ENCODE measurements around the gene UBE2I.
"Not testable (repeated sequence)": the region's sequence is repeated elsewhere in the genome, so short reads cannot be mapped to it uniquely, and the experiment has no call there.

UBE2I gene

DNA sequence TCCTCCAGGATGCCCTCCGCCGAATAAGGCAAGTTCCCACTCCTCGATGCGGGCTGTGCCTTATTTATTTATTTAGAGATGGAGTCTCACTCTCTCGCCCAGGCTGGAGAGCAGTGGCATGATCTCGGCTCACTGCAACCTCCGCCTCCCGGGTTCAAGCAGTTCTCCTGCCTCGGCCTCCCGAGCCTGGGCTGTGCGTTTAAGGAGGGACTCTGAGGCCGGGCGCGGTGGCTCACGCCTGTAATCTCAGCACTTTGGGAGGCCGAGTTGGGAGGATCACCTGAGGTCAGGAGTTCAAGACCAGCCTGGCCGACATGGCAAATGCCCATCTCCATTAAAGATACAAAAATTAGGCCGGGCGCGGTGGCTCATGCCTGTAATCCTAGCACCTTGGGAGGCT, 18.7 kb downstream of the UBE2I start:
- WGBS, 2 experiments, result 94% methylated on average over 20 of the region's 20 CpGs
- H3K9me3 ChIP-seq (ENCODE audit: control insufficient read depth, low read length); H3K4me3 ChIP-seq (ENCODE audit: insufficient read depth, low read depth, low read length); H3K4me1 ChIP-seq (ENCODE audit: control insufficient read depth, insufficient read depth, low read length); H3K36me3 ChIP-seq (ENCODE audit: control insufficient read depth, insufficient read depth, low read length); H3K27ac ChIP-seq (ENCODE audit: insufficient read depth, low read depth, low read length, poor library complexity, severe bottlenecking): not testable (repeated sequence)
- H3K27me3 ChIP-seq (ENCODE audit: control insufficient read depth, insufficient read depth, low read length, poor library complexity, severe bottlenecking), result peaks cover 29% of the 10 kb centered on the region

DNA sequence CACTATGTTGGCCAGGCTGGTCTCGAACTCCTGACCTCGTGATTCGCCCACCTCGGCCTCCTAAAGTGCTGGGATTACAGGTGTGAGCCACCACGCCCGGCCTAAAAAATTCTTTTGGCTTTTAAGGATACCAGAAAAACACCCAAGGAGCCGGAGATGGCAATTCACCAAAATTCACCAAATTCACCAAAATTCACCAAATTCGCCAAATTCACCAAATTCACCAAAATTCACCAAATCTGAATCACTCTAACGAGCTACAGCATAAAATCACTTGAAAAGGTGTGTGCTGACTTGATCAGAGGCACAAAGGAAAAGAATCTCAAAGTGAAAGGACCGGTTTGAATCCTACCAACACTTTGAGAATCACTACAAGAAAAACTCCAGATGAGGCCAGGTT, 19.5 kb downstream of the UBE2I start:
- H3K9me3 ChIP-seq (ENCODE audit: control insufficient read depth, low read length); H3K4me1 ChIP-seq (ENCODE audit: control insufficient read depth, insufficient read depth, low read length); H3K27ac ChIP-seq (ENCODE audit: insufficient read depth, low read depth, low read length, poor library complexity, severe bottlenecking); H3K36me3 ChIP-seq (ENCODE audit: control insufficient read depth, insufficient read depth, low read length); H3K4me3 ChIP-seq (ENCODE audit: insufficient read depth, low read depth, low read length): not testable (repeated sequence)
- 91 to 93% methylated on average over 10 of the region's 10 CpGs for WGBS, 2 experiments
- peaks cover 37% of the 10 kb centered on the region for H3K27me3 ChIP-seq (ENCODE audit: control insufficient read depth, insufficient read depth, low read length, poor library complexity, severe bottlenecking)

DNA sequence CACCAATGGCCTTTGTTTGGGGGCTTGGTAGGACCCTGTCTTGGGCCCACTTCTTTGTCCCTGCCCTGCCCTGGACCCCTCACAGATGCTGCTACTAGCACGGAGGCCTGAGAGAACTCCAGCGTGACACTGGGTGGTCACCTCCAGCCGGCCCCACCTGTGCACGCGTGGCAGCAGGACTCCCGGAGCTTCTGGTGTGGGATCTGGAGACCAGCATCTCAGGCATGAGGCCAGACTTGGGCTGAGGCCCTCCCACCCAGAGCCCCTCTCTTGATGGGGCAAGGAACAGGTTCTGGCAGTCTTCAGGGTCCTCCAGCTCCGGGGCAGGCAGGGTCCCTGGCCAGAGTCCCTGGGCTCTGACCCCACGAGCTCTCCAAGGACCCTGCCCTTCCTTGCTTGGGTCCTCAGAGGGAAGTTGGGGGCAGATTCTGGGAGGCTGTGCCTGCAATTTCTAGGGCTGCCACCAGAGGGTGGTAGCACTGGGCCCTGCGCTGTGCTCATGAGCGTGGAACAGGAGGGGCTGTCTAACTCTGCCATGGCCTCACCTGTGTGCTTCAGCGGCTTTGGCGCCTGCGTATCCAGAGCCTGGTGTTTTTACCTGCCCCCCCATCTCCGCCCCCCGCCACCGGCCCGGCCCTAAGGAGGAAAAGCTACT, 21.0 kb downstream of the UBE2I start:
- Histone ChIP-seq H3K9me3 (ENCODE audit: control insufficient read depth, low read length) (no peaks in the 10 kb centered on the region), H3K27me3 (ENCODE audit: control insufficient read depth, insufficient read depth, low read length, poor library complexity, severe bottlenecking) (peaks cover 52% of the 10 kb centered on the region), H3K4me1 (ENCODE audit: control insufficient read depth, insufficient read depth, low read length) (peaks cover 21% of the 10 kb centered on the region), H3K4me3 (ENCODE audit: insufficient read depth, low read depth, low read length) (no peak overlapping the region), H3K36me3 (ENCODE audit: control insufficient read depth, insufficient read depth, low read length) (no peaks in the 10 kb centered on the region), H3K27ac (ENCODE audit: insufficient read depth, low read depth, low read length, poor library complexity, severe bottlenecking) (no peak overlapping the region)
- 83 to 84% methylated on average over 17 of the region's 17 CpGs for WGBS, 2 experiments

DNA sequence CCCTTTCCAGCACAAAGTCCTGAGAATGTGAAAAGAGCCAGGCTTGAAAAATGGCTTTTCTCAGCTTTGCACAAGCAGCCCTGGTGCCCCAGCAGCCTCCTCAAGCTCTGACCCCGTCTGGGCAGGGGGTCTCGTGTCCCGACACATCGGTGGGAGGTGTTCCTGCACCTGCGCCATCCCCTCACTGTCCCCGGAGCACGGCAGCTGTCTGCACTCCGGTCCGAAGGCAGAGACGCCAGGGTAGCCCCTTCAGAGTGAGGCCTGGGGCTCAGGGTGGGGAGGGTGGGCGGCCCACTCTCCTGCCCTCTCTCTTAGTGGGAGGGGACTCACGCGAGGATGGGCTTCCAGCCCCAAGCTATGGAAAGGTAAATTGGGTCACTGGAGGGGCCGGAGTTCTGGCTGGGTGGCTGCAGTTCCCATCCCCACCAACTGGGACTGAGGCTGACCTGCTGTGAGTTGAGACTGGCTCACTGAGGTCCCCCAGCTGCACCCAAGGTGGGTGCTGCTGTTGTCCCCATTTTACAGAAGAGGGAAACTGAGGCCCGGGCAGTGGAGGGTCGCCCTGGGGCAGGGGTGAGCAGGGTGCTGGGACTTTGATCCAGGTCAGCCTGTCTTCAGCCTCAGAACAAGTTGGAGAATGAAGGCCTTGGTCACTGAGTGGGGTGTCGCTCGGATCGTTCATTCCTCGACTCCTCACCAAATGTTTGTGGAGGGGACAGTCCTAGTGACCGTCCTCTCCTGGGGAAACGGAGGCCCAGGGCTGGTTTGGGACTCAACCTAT, 21.7 kb downstream of the UBE2I start:
- no peaks in the 10 kb centered on the region for H3K9me3 ChIP-seq (ENCODE audit: control insufficient read depth, low read length)
- peaks cover 27% of the 10 kb centered on the region for H3K4me1 ChIP-seq (ENCODE audit: control insufficient read depth, insufficient read depth, low read length)
- 66 to 68% methylated on average over 22 of the region's 22 CpGs for WGBS, 2 experiments
- peak overlapping the region; percentile 13 for H3K4me3 ChIP-seq (ENCODE audit: insufficient read depth, low read depth, low read length)
- no peaks in the 10 kb centered on the region for H3K36me3 ChIP-seq (ENCODE audit: control insufficient read depth, insufficient read depth, low read length)
- H3K27me3 ChIP-seq (ENCODE audit: control insufficient read depth, insufficient read depth, low read length, poor library complexity, severe bottlenecking), result peaks cover 59% of the 10 kb centered on the region
- no peak overlapping the region for H3K27ac ChIP-seq (ENCODE audit: insufficient read depth, low read depth, low read length, poor library complexity, severe bottlenecking)

DNA sequence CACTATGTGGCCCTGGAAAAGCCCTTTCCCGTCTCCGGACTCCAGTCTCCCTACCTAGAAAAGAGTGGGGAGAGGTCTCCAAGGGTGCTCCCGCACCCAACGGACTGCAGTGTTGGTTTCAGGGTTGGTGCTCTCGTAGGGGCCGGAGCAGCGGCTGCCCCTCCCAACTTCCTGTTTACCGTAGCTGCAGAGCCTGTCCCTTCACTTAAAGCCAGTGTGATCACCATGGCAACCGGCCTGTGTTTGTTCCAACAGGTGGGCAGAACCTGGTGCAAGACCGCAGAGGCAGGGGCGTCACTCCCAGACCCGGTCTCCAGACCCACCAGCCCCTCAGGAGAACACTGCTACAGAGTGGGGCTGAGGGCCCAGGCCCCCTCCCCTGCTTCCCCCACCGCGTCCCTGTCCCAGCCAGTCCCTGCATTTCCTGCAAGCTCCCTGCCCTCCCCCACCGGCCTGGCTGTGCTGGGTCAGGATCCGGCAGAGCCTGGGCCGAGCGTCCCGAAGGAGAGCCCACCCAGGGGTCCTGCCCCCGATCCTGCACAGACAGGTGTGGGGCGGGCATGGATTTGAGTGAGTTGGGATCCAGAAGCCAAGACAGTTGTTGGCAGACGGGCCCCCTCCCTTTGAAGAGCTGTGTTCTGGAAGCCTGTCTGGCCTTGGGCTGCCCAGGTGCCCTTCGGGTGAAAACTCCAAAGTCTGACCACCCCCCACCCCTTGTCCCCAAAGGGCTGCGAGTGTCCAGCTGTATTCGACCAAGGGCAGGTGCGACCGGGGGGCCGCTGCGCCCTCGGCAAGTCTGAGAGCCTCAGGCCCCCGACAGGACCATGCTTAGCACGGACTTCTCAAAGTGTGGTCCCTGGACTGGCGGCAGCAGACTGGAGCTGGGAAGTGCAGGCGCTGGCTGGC, 22.5 kb downstream of the UBE2I start:
- 6 to 7% methylated on average over 34 of the region's 34 CpGs for WGBS, 2 experiments
- Histone ChIP-seq H3K27me3 (ENCODE audit: control insufficient read depth, insufficient read depth, low read length, poor library complexity, severe bottlenecking) (peaks cover 67% of the 10 kb centered on the region), H3K9me3 (ENCODE audit: control insufficient read depth, low read length) (no peaks in the 10 kb centered on the region), H3K36me3 (ENCODE audit: control insufficient read depth, insufficient read depth, low read length) (no peaks in the 10 kb centered on the region), H3K4me3 (ENCODE audit: insufficient read depth, low read depth, low read length) (peak overlapping the region; percentile 13), H3K27ac (ENCODE audit: insufficient read depth, low read depth, low read length, poor library complexity, severe bottlenecking) (no peak overlapping the region), H3K4me1 (ENCODE audit: control insufficient read depth, insufficient read depth, low read length) (peaks cover 33% of the 10 kb centered on the region)

DNA sequence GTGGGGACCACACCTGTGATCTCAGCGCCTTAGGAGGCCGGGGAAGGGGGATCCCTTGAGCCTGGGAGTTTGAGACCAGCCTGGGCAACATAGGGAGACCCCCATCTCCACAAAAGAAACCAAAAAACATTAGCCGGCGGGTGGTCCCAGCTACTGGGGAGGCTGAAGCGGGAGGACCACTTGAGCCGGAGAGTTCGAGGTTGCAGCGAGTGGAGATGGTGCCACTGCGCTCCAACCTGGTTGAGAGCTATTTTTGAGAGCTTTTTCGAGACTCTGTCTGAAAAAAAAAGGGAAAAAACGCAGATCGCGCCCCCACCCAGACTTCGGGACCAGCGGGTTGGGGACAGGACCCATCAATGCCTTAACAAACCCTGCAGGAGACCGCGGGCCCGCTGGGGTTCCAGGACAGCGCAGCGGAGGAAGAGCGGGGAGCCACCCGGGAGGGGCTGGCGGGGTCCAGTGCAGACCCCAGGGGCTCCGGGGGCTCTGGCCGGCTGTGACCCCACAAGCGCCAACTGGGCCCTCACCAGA, 23.2 kb downstream of the UBE2I start:
- H3K9me3 ChIP-seq (ENCODE audit: control insufficient read depth, low read length), result no peaks in the 10 kb centered on the region
- no peaks in the 10 kb centered on the region for H3K36me3 ChIP-seq (ENCODE audit: control insufficient read depth, insufficient read depth, low read length)
- H3K27ac ChIP-seq (ENCODE audit: insufficient read depth, low read depth, low read length, poor library complexity, severe bottlenecking), result no peak overlapping the region
- H3K4me3 ChIP-seq (ENCODE audit: insufficient read depth, low read depth, low read length), result no peak overlapping the region
- H3K27me3 ChIP-seq (ENCODE audit: control insufficient read depth, insufficient read depth, low read length, poor library complexity, severe bottlenecking), result peaks cover 72% of the 10 kb centered on the region
- 15 to 16% methylated on average over 26 of the region's 26 CpGs for WGBS, 2 experiments
- H3K4me1 ChIP-seq (ENCODE audit: control insufficient read depth, insufficient read depth, low read length), result peaks cover 37% of the 10 kb centered on the region

DNA sequence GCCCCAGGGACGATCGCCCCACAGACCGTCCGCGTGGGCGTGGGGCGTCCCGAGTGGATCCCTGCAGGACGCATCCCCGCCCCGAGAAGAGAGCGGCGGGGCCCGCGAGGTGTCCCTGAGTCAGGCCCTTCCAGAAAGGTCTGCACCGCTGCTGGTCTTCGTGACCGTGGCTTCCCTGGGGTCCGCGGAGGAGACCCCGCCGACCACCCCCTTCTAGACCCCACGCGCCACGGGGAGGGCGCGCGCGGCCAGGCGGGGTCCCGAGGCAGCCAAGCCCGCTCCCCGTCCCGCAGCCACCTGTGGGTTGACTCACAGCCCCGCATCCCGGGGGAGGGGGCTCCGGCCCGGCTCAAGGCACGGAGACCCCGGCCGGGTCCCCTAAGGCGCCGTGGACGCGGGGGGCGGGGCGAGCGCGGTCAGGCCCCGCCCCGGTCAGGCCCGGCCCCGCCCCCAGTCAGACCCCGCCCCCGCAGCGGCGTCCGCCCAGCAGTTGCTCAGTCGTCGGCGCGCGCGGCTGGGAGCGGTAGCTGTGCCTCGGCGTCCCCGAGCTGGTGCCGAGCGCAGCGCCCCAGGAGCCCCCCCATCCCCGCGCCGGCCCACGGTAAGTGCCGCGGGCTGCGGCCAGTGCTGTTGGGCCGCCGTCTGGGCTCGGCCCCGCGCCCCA, 23.8 kb downstream of the UBE2I start, which contains the start of gene BAIAP3:
BAIAP3 (plus strand) TSS at position 497 of the 664 bp plus-strand sequence. CDS start 4,905 bp downstream, outside the sequence.
- H3K27ac ChIP-seq (ENCODE audit: insufficient read depth, low read depth, low read length, poor library complexity, severe bottlenecking), result no peak within 1 kb of the TSS
- H3K27me3 ChIP-seq (ENCODE audit: control insufficient read depth, insufficient read depth, low read length, poor library complexity, severe bottlenecking), result peaks cover 76% of the 10 kb centered on the region
- H3K4me3 ChIP-seq (ENCODE audit: insufficient read depth, low read depth, low read length), result peak within 1 kb of the TSS; percentile 7
- H3K36me3 ChIP-seq (ENCODE audit: control insufficient read depth, insufficient read depth, low read length), result no peaks in the 10 kb centered on the region
- peaks cover 40% of the 10 kb centered on the region for H3K4me1 ChIP-seq (ENCODE audit: control insufficient read depth, insufficient read depth, low read length)
- 8% methylated on average over 83 of the region's 83 CpGs for WGBS, 2 experiments
- no peaks in the 10 kb centered on the region for H3K9me3 ChIP-seq (ENCODE audit: control insufficient read depth, low read length)

DNA sequence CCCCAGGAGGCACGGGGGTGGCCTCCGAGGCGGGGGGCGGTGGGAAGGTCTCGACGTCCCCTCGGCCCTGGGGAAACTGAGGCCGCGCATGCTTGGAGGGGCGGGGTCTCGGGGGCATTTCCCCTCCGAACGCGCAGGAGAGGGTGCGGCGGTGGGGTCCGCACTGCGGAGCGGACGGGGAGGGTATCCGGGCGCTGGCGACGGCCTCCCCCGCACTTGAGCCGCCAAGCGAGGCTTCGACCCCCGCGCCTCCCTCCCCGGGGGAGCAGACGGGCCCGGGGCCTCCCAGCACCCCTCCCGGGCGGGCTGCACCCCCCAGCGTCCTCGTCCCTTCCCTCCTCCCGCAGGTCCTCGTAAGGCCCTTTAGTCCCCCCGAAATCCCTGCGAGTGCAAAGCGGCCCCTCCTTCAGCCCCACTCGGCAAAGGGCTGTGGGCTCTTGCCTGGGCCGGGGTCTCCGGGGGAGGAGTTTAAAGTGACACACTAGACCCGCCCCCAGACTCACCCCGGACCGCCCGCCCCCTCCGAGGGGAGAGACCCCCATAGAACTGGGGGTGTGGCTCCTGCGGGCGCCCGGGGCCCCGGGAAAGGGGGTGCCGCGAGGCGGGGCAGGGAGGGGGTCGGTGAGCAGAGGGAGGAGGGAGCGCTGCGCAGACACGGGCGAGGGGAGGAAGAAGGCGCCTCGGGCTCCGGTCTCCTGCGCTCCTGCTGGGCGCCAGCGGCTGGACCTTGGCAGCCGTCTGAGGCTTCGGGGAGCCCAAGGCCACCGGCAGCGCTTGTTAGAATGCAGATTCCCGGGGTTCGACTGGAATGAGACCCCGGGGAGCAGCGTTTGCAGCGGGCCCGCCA, 24.6 kb downstream of the UBE2I start:
- Histone ChIP-seq H3K9me3 (ENCODE audit: control insufficient read depth, low read length) (no peaks in the 10 kb centered on the region), H3K4me1 (ENCODE audit: control insufficient read depth, insufficient read depth, low read length) (peaks cover 40% of the 10 kb centered on the region), H3K27me3 (ENCODE audit: control insufficient read depth, insufficient read depth, low read length, poor library complexity, severe bottlenecking) (peaks cover 78% of the 10 kb centered on the region), H3K4me3 (ENCODE audit: insufficient read depth, low read depth, low read length) (peak overlapping the region; percentile 7), H3K36me3 (ENCODE audit: control insufficient read depth, insufficient read depth, low read length) (no peaks in the 10 kb centered on the region), H3K27ac (ENCODE audit: insufficient read depth, low read depth, low read length, poor library complexity, severe bottlenecking) (no peak overlapping the region)
- WGBS, 2 experiments, result 6% methylated on average over 78 of the region's 78 CpGs

DNA sequence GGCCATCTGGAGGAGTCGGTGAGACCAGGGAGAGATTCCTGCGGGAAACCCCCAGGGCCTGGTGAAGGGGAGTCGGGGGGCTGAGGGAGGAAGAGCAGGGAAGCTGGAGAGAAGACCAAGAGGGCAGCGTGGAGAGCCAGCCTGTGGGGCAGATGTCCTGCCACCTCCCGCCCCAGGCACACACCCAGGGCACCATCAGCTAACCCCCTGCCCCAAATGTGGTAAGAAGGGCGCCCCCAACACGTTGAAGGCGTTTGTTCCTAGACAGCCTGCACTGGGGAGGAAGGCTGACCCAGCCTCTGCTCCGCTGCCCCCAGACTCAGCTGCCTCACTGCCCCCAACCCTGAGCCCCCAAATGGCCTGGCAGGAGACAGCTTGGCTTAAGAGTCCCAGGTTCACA, 25.3 kb downstream of the UBE2I start:
- Histone ChIP-seq H3K9me3 (ENCODE audit: control insufficient read depth, low read length) (no peaks in the 10 kb centered on the region), H3K4me1 (ENCODE audit: control insufficient read depth, insufficient read depth, low read length) (peaks cover 40% of the 10 kb centered on the region), H3K27ac (ENCODE audit: insufficient read depth, low read depth, low read length, poor library complexity, severe bottlenecking) (no peak overlapping the region), H3K36me3 (ENCODE audit: control insufficient read depth, insufficient read depth, low read length) (no peaks in the 10 kb centered on the region), H3K4me3 (ENCODE audit: insufficient read depth, low read depth, low read length) (no peak overlapping the region), H3K27me3 (ENCODE audit: control insufficient read depth, insufficient read depth, low read length, poor library complexity, severe bottlenecking) (peaks cover 82% of the 10 kb centered on the region)
- WGBS, 2 experiments, result 31 to 38% methylated on average over 9 of the region's 9 CpGs

All from ectodermal cell (in vitro differentiated cells).